ENCODE results near the gene OBP2A. TPM values are rescaled to one million over a fixed set of nuclear protein-coding genes. Genes with fewer than 3 reads are reported as not detected.

Gene OBP2A
- total and polyA plus RNA-seq, 2 of the 8 experiments (the other 6 are each of a cell fraction or from before 2014, with no cell fraction given): not detected

- TF ChIP-seq CHD7 (IDR thresholded peaks at IDR 0.05; ENCODE audit: insufficient replicate concordance, low read length): no peak
- TF ChIP-seq CTBP2 (IDR thresholded peaks at IDR 0.05; ENCODE audit: borderline replicate concordance, insufficient read depth, insufficient read length, low read length): no peak
- no peak for TF ChIP-seq BRCA1 (IDR thresholded peaks at IDR 0.05; ENCODE audit: low read depth, low read length)
- no peak for TF ChIP-seq YY1 (IDR thresholded peaks at IDR 0.05; ENCODE audit: low read depth, low read length)
- no peak for TF ChIP-seq SAP30 (IDR thresholded peaks at IDR 0.05; ENCODE audit: insufficient read depth, insufficient replicate concordance, low read length)
Observed at GRCh38 chr9:135568026-135568425, 22.1 kb downstream of the OBP2A start (continued).

Data from H1 (cell line).